ENCODE measurements around the gene ZNF385B.

The ZNF385B gene

DNA sequence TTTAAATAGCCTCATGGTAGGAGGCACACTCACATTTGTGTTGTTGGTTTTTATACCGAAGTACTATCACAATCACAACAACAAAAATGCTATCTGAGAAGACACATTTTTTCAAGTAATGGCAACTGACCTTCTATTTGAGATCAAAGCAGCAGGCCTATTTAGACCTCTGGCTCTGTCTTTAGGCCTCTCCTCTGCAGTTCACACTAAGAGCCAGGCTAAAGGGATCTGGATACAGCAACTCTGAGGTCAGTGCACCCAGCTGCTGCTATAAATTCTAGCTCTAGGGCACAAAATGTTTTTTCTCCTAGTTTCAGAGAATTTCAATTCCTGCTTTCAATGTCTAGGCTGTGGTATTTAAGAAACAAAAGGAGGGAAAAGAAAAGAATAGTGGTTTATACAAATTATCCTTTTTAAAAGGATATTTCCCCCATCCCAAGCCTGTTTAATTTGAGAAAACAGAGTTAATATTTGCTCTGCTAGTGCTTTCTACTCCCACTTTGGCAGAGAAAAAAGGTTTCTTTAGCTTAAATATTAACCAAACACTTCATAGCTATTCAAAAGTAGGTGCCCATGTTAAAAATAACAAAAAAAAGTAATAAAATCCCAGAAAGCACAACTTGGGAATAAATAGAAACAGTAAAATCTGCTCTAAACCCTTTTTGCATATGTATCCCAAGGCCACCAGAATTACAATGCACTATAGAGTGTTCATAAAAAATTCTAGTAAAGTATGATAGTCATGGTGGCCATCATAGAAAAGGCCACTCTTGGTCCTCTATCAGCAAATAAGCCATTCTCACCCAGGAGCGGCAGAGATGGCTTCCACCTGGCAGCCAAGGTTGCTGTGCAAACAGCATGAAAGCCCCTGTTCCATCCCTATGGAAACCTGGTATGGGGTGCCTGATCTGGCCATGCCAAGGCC, 303.1 kb downstream of the ZNF385B start:
- Histone ChIP-seq H3K9ac (ENCODE audit: low read length) (no peak overlapping the region), H4K12ac (ENCODE audit: low read depth, low read length) (no peak overlapping the region), H3K23ac (ENCODE audit: low read length) (no peak overlapping the region), H2AK5ac (ENCODE audit: low read length) (no peak overlapping the region), H3K9me3 (ENCODE audit: insufficient read depth, low read depth, low read length) (no peaks in the 10 kb centered on the region), H2BK12ac (ENCODE audit: low read length) (no peak overlapping the region), H3K4me2 (ENCODE audit: low read length) (no peak overlapping the region), H3K14ac (ENCODE audit: low read length) (no peak overlapping the region), H4K8ac (ENCODE audit: low read depth, low read length) (no peak overlapping the region), H3K27ac (ENCODE audit: low read depth, low read length) (no peak overlapping the region), H3K4me3 (ENCODE audit: low read depth, low read length) (no peak overlapping the region), H2BK120ac (ENCODE audit: insufficient read depth, low read length, poor library complexity) (no peak overlapping the region), H3K79me1 (ENCODE audit: low read length) (no peaks in the 10 kb centered on the region), H3K18ac (ENCODE audit: low read length) (no peak overlapping the region), H4K91ac (ENCODE audit: low read depth, low read length) (no peak overlapping the region), H3K27me3 (ENCODE audit: insufficient read depth, low read length) (no peaks in the 10 kb centered on the region), H3K4me1 (ENCODE audit: control insufficient read depth in 1 of 2, insufficient read depth in 2 of 2, low read length in 2 of 2) (no peaks in the 10 kb centered on the region), H2BK5ac (ENCODE audit: low read depth, low read length, poor library complexity) (no peak overlapping the region), H3K4ac (ENCODE audit: low read depth, low read length) (no peak overlapping the region), H2AFZ (ENCODE audit: insufficient read depth, low read length, poor library complexity) (peak overlapping the region; percentile 25), H3K36me3 (ENCODE audit: control insufficient read depth in 1 of 2, insufficient read depth in 2 of 2, low read length in 2 of 2) (no peaks in the 10 kb centered on the region), H3K79me2 (ENCODE audit: control insufficient read depth, insufficient read depth, low read length, poor library complexity) (no peaks in the 10 kb centered on the region)
- WGBS (ENCODE audit: extremely low coverage, insufficient coverage, insufficient read length): no CpG with 5 or more reads among the region's 2 CpGs
- no peak for DNase-seq

GRCh38 chr2:179556425-179556824, 305.0 kb downstream of the ZNF385B start:
- no peak overlapping the region for H3K4me2 ChIP-seq (ENCODE audit: low read length)
- H2BK12ac ChIP-seq (ENCODE audit: low read length): no peak overlapping the region
- no peak overlapping the region for H4K8ac ChIP-seq (ENCODE audit: low read depth, low read length)
- no peak overlapping the region for H3K14ac ChIP-seq (ENCODE audit: low read length)
- no peaks in the 10 kb centered on the region for H3K36me3 ChIP-seq (ENCODE audit: control insufficient read depth in 1 of 2, insufficient read depth in 2 of 2, low read length in 2 of 2)
- H3K9ac ChIP-seq (ENCODE audit: low read length): no peak overlapping the region
- no peak overlapping the region for H2AK5ac ChIP-seq (ENCODE audit: low read length)
- no peak overlapping the region for H3K4me3 ChIP-seq (ENCODE audit: low read depth, low read length)
- H4K12ac ChIP-seq (ENCODE audit: low read depth, low read length): no peak overlapping the region
- H3K4ac ChIP-seq (ENCODE audit: low read depth, low read length): no peak overlapping the region
- no peaks in the 10 kb centered on the region for H3K79me2 ChIP-seq (ENCODE audit: control insufficient read depth, insufficient read depth, low read length, poor library complexity)
- no peak overlapping the region for H3K23ac ChIP-seq (ENCODE audit: low read length)
- no CpG with 5 or more reads among the region's 6 CpGs for WGBS (ENCODE audit: extremely low coverage, insufficient coverage, insufficient read length)
- no peak overlapping the region for H3K18ac ChIP-seq (ENCODE audit: low read length)
- no peak overlapping the region for H3K27ac ChIP-seq (ENCODE audit: low read depth, low read length)
- H4K91ac ChIP-seq (ENCODE audit: low read depth, low read length): no peak overlapping the region
- H3K9me3 ChIP-seq (ENCODE audit: insufficient read depth, low read depth, low read length): no peaks in the 10 kb centered on the region
- H3K79me1 ChIP-seq (ENCODE audit: low read length): no peaks in the 10 kb centered on the region
- no peaks in the 10 kb centered on the region for H3K4me1 ChIP-seq (ENCODE audit: control insufficient read depth in 1 of 2, insufficient read depth in 2 of 2, low read length in 2 of 2)
- peak; percentile 23 to 30 for DNase-seq
- H2BK5ac ChIP-seq (ENCODE audit: low read depth, low read length, poor library complexity): no peak overlapping the region
- no peaks in the 10 kb centered on the region for H3K27me3 ChIP-seq (ENCODE audit: insufficient read depth, low read length)
- H2AFZ ChIP-seq (ENCODE audit: insufficient read depth, low read length, poor library complexity): no peak overlapping the region
- H2BK120ac ChIP-seq (ENCODE audit: insufficient read depth, low read length, poor library complexity): no peak overlapping the region

DNA sequence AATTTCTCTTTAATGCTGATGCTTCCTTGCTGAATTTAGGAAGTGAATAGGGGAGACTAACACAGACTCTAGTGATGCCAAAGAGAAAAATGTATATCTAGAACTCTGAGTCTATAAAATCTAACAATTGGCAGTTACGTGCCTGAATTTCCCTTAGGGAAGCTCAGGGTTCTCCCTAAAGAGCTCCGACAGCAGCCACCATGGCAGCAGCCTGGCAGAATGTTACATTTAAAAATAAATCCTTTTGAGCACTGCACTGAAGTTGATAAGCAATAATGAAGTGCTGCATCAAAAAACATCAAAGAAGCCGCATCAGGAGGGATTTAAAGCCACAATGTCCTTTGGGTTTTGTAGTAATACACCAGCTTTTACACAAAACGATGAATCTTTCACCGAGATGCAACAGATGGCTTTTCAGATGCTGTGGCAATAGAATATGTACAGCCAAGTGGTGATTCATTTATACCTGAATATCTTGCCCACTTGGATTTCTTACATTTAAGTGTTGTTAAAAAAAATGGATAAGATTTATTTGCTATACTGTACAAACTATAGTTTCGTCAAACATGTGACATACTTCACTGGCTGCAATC, 305.6 kb downstream of the ZNF385B start:
- WGBS (ENCODE audit: extremely low coverage, insufficient coverage, insufficient read length): no CpG with 5 or more reads among the region's 6 CpGs
- DNase-seq: no peak

DNA sequence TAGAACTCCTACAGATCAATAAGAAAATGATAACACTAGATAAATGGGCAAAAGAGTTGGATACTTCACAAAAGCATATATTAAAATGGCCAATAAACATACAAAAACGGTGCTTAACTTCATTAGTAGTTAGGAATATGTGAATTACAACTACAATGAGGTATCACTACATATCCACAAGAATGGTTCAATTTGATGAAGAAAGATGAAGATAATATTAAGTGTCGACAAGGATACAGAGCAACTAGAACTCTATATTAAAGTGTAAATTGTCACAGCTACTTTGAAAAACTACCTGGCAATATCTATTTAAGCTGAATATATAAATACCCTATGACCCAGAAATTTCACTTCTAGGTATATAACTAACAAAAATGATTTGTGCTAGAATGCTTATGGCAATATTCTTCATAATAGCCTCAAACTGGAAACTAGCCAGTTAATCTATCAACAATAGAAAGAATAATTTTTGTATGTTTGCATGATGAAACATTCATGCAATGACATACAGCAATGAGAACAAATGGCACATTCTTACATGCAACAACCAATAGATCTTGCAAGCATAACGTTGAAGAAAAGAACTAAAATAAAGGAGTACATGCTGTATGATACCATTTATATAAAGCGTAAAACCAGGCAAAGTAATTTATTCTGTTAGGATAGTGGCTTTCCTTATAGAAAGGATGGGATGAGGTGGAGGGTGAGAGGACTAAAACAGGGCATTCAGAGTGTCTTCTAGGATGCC, 306.6 kb downstream of the ZNF385B start:
- H3K9ac ChIP-seq (ENCODE audit: low read length): no peak overlapping the region
- no CpG with 5 or more reads among the region's 4 CpGs for whole genome bisulfite sequencing (ENCODE audit: extremely low coverage, insufficient coverage, insufficient read length)
- H4K91ac ChIP-seq (ENCODE audit: low read depth, low read length): no peak overlapping the region
- H2BK120ac ChIP-seq (ENCODE audit: insufficient read depth, low read length, poor library complexity): no peak overlapping the region
- H3K4me2 ChIP-seq (ENCODE audit: low read length): no peak overlapping the region
- no peak overlapping the region for H3K14ac ChIP-seq (ENCODE audit: low read length)
- H4K8ac ChIP-seq (ENCODE audit: low read depth, low read length): no peak overlapping the region
- H3K18ac ChIP-seq (ENCODE audit: low read length): no peak overlapping the region
- no peak overlapping the region for H4K12ac ChIP-seq (ENCODE audit: low read depth, low read length)
- no peaks in the 10 kb centered on the region for H3K79me1 ChIP-seq (ENCODE audit: low read length)
- no peaks in the 10 kb centered on the region for H3K79me2 ChIP-seq (ENCODE audit: control insufficient read depth, insufficient read depth, low read length, poor library complexity)
- no peaks in the 10 kb centered on the region for H3K4me1 ChIP-seq (ENCODE audit: control insufficient read depth in 1 of 2, insufficient read depth in 2 of 2, low read length in 2 of 2)
- H3K27ac ChIP-seq (ENCODE audit: low read depth, low read length): no peak overlapping the region
- no peak overlapping the region for H2BK5ac ChIP-seq (ENCODE audit: low read depth, low read length, poor library complexity)
- no peaks in the 10 kb centered on the region for H3K36me3 ChIP-seq (ENCODE audit: control insufficient read depth in 1 of 2, insufficient read depth in 2 of 2, low read length in 2 of 2)
- no peaks in the 10 kb centered on the region for H3K27me3 ChIP-seq (ENCODE audit: insufficient read depth, low read length)
- no peak overlapping the region for H3K4me3 ChIP-seq (ENCODE audit: low read depth, low read length)
- H3K4ac ChIP-seq (ENCODE audit: low read depth, low read length): no peak overlapping the region
- no peak for DNase-seq
- H3K23ac ChIP-seq (ENCODE audit: low read length): no peak overlapping the region
- no peak overlapping the region for H2AK5ac ChIP-seq (ENCODE audit: low read length)
- H3K9me3 ChIP-seq (ENCODE audit: insufficient read depth, low read depth, low read length): no peaks in the 10 kb centered on the region
- no peak overlapping the region for H2AFZ ChIP-seq (ENCODE audit: insufficient read depth, low read length, poor library complexity)
- no peak overlapping the region for H2BK12ac ChIP-seq (ENCODE audit: low read length)

More for the DNA sequence above, 305.6 kb downstream of the ZNF385B start:
- H3K79me1 ChIP-seq (ENCODE audit: low read length): no peaks in the 10 kb centered on the region
- no peak overlapping the region for H3K23ac ChIP-seq (ENCODE audit: low read length)
- H2AFZ ChIP-seq (ENCODE audit: insufficient read depth, low read length, poor library complexity): no peak overlapping the region
- H4K12ac ChIP-seq (ENCODE audit: low read depth, low read length): no peak overlapping the region
- no peak overlapping the region for H2AK5ac ChIP-seq (ENCODE audit: low read length)
- no peaks in the 10 kb centered on the region for H3K36me3 ChIP-seq (ENCODE audit: control insufficient read depth in 1 of 2, insufficient read depth in 2 of 2, low read length in 2 of 2)
- no peaks in the 10 kb centered on the region for H3K9me3 ChIP-seq (ENCODE audit: insufficient read depth, low read depth, low read length)
- H4K91ac ChIP-seq (ENCODE audit: low read depth, low read length): no peak overlapping the region
- no peak overlapping the region for H3K18ac ChIP-seq (ENCODE audit: low read length)
- H2BK12ac ChIP-seq (ENCODE audit: low read length): no peak overlapping the region
- no peak overlapping the region for H2BK120ac ChIP-seq (ENCODE audit: insufficient read depth, low read length, poor library complexity)
- H3K27me3 ChIP-seq (ENCODE audit: insufficient read depth, low read length): no peaks in the 10 kb centered on the region
- no peak overlapping the region for H3K4ac ChIP-seq (ENCODE audit: low read depth, low read length)
- H4K8ac ChIP-seq (ENCODE audit: low read depth, low read length): no peak overlapping the region
- no peak overlapping the region for H3K27ac ChIP-seq (ENCODE audit: low read depth, low read length)
- H3K14ac ChIP-seq (ENCODE audit: low read length): no peak overlapping the region
- H3K9ac ChIP-seq (ENCODE audit: low read length): no peak overlapping the region
- no peak overlapping the region for H3K4me3 ChIP-seq (ENCODE audit: low read depth, low read length)
- H2BK5ac ChIP-seq (ENCODE audit: low read depth, low read length, poor library complexity): no peak overlapping the region
- H3K4me1 ChIP-seq (ENCODE audit: control insufficient read depth in 1 of 2, insufficient read depth in 2 of 2, low read length in 2 of 2): no peaks in the 10 kb centered on the region
- H3K4me2 ChIP-seq (ENCODE audit: low read length): no peak overlapping the region
- H3K79me2 ChIP-seq (ENCODE audit: control insufficient read depth, insufficient read depth, low read length, poor library complexity): no peaks in the 10 kb centered on the region
